ENCODE results near the gene FBLN2. TPM values are rescaled to one million over a fixed set of nuclear protein-coding genes. Genes with fewer than 3 reads are reported as not detected.

The FBLN2 gene
- total and polyA plus RNA-seq, 4 donors: 1.3 to 9.1 (median 4.3) TPM

DNA sequence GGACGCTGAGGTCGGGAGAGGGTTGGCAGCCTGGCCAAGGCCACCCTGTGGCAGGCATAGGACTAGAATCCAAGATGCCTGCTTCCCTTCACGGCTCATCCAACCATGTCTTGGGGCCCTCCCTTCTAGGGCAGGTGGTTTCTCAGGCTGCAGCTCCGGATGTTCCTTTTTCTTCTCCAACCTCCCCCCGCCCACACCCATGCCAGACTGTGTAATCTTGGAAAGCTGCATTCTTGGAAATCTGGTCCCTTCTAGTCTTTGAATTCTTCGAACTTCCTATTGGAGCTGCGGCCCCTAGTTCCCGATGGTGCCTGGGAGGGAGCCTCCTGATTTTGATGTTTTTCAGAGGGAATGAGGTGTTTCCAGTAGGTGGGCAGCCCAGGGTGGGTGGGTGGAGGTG, 109.8 kb downstream of the FBLN2 start:
- peaks cover 0 to 7% (median 3%) of the 10 kb centered on the region in 4 donors for H3K4me1 ChIP-seq (ENCODE audit: control insufficient read depth in 4 of 4, insufficient read depth in 4 of 4, low read length in 3 of 4)
- H3K4me3 ChIP-seq (ENCODE audit: low read depth in 1 of 3, low read length in 3 of 3): no peak overlapping the region
- no peak overlapping the region for H3K27ac ChIP-seq (ENCODE audit: low read depth in 1 of 2, low read length in 2 of 2)
- no peak for DNase-seq (ENCODE audit: low spot score)
- H3K9ac ChIP-seq (ENCODE audit: low read depth in 1 of 2, low read length in 2 of 2): no peak overlapping the region
- no peaks in the 10 kb centered on the region for H3K36me3 ChIP-seq (ENCODE audit: control insufficient read depth in 4 of 4, insufficient read depth in 3 of 4, low read depth in 1 of 4, low read length in 3 of 4)
- H3K9me3 ChIP-seq (ENCODE audit: control insufficient read depth in 4 of 4, low read length in 3 of 4): no peaks in the 10 kb centered on the region
- WGBS: 72% methylated on average over 8 of the region's 8 CpGs
- H3K27me3 ChIP-seq (ENCODE audit: control insufficient read depth in 4 of 4, insufficient read depth in 4 of 4, low read length in 3 of 4): peaks cover 0 to 4% (median 2%) of the 10 kb centered on the region in 4 donors
- TF ChIP-seq TAF1 (conservative IDR thresholded peaks at IDR 0.05) (no peak), HNF4G (IDR thresholded peaks at IDR 0.05) (no peak), EGR1 (IDR thresholded peaks at IDR 0.05; ENCODE audit: low read depth in 2 of 2) (no peak), JUND (IDR thresholded peaks at IDR 0.05) (no peak), HNF4A (conservative IDR thresholded peaks at IDR 0.05) (no peak), RXRA (IDR thresholded peaks at IDR 0.05) (no peak), FOXA2 (IDR thresholded peaks at IDR 0.05) (no peak), SP1 (IDR thresholded peaks at IDR 0.05) (no peak)
- TF ChIP-seq, protein P1, sequence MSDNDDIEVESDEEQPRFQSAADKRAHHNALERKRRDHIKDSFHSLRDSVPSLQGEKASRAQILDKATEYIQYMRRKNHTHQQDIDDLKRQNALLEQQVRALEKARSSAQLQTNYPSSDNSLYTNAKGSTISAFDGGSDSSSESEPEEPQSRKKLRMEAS (IDR thresholded peaks at IDR 0.05): no peak
- TF ChIP-seq, protein P2, sequence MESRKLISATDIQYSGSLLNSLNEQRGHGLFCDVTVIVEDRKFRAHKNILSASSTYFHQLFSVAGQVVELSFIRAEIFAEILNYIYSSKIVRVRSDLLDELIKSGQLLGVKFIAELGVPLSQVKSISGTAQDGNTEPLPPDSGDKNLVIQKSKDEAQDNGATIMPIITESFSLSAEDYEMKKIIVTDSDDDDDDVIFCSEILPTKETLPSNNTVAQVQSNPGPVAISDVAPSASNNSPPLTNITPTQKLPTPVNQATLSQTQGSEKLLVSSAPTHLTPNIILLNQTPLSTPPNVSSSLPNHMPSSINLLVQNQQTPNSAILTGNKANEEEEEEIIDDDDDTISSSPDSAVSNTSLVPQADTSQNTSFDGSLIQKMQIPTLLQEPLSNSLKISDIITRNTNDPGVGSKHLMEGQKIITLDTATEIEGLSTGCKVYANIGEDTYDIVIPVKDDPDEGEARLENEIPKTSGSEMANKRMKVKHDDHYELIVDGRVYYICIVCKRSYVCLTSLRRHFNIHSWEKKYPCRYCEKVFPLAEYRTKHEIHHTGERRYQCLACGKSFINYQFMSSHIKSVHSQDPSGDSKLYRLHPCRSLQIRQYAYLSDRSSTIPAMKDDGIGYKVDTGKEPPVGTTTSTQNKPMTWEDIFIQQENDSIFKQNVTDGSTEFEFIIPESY (IDR thresholded peaks at IDR 0.05): no peak

DNA sequence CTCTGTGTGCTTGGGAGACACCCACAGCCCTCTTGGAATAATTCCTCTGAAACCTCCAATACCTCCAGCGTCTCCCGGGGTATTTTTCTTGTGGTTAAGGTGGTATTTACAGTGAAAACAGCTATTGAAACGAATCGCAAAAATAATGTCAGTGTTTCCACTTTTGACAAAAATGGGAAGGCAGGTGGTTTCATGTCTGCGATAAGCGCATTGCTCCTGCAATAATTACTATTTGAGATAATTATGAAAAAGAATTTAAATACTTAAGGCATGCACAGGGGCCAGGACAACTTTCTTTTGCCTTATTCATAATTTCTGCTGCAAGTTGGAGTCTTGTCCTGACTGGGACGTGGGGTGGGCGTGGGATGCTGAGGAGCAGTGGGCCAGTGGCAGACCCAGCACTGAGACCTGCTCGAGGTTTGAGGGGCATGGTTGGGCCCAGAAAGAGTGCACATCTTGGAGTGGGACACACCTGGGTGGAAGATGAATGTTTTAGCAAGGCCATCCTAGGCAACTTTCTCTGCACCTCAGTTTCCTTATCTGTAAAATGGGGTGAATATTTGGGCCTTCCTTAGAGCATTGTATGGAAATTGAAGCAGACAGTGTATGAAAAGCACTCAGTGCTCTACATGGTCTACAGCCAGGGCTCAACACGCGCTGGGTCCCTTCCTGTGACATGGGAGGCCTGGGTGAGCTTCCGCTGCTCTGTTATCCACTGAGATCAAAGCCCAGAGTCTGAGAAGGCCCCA, 110.5 kb downstream of the FBLN2 start:
- no peak overlapping the region for H3K9ac ChIP-seq (ENCODE audit: low read depth in 1 of 2, low read length in 2 of 2)
- peaks cover 0 to 7% (median 3%) of the 10 kb centered on the region in 4 donors for H3K4me1 ChIP-seq (ENCODE audit: control insufficient read depth in 4 of 4, insufficient read depth in 4 of 4, low read length in 3 of 4)
- peaks cover 0 to 4% (median 2%) of the 10 kb centered on the region in 4 donors for H3K27me3 ChIP-seq (ENCODE audit: control insufficient read depth in 4 of 4, insufficient read depth in 4 of 4, low read length in 3 of 4)
- no peaks in the 10 kb centered on the region for H3K9me3 ChIP-seq (ENCODE audit: control insufficient read depth in 4 of 4, low read length in 3 of 4)
- DNase-seq (ENCODE audit: low spot score): no peak
- TF ChIP-seq, protein P3, sequence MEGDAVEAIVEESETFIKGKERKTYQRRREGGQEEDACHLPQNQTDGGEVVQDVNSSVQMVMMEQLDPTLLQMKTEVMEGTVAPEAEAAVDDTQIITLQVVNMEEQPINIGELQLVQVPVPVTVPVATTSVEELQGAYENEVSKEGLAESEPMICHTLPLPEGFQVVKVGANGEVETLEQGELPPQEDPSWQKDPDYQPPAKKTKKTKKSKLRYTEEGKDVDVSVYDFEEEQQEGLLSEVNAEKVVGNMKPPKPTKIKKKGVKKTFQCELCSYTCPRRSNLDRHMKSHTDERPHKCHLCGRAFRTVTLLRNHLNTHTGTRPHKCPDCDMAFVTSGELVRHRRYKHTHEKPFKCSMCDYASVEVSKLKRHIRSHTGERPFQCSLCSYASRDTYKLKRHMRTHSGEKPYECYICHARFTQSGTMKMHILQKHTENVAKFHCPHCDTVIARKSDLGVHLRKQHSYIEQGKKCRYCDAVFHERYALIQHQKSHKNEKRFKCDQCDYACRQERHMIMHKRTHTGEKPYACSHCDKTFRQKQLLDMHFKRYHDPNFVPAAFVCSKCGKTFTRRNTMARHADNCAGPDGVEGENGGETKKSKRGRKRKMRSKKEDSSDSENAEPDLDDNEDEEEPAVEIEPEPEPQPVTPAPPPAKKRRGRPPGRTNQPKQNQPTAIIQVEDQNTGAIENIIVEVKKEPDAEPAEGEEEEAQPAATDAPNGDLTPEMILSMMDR (IDR thresholded peaks at IDR 0.05; ENCODE audit: low read depth, low read length, missing input control): no peak
- TF ChIP-seq RXRA (IDR thresholded peaks at IDR 0.05): no peak
- no peak for TF ChIP-seq RAD21 (IDR thresholded peaks at IDR 0.05)
- TF ChIP-seq, protein P4, sequence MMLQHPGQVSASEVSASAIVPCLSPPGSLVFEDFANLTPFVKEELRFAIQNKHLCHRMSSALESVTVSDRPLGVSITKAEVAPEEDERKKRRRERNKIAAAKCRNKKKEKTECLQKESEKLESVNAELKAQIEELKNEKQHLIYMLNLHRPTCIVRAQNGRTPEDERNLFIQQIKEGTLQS (IDR thresholded peaks at IDR 0.05): no peak
- TF ChIP-seq TAF1 (conservative IDR thresholded peaks at IDR 0.05): no peak
- no peaks in the 10 kb centered on the region for H3K36me3 ChIP-seq (ENCODE audit: control insufficient read depth in 4 of 4, insufficient read depth in 3 of 4, low read depth in 1 of 4, low read length in 3 of 4)
- H3K4me3 ChIP-seq (ENCODE audit: low read depth in 1 of 3, low read length in 3 of 3): no peak overlapping the region
- WGBS: 84% methylated on average over 12 of the region's 12 CpGs
- no peak overlapping the region for H3K27ac ChIP-seq (ENCODE audit: low read depth in 1 of 2, low read length in 2 of 2)
